Neural progenitor cell (in vitro differentiated cells): ENCODE measurements around the gene IFT25. TPM values are rescaled to one million over a fixed set of nuclear protein-coding genes. Genes with fewer than 3 reads are reported as not detected.
A peak's percentile ranks its signal among the peaks of the same experiment; 100 is the strongest.

Experiments
- DNase-seq: peaks from one replicate; pipeline ENCODE4 v3.0.0-alpha.2; 2016; ENCODE audit warnings: low spot score
- H2AFZ ChIP-seq: fragments of 200-600 bp; sonication (generic); replicated peaks from 2 replicates; pipeline ENCODE4 v1.6.1; 2016; ENCODE audit warnings: antibody characterized with exemption
- H3F3A ChIP-seq: fragments of 200-600 bp; sonication (generic); 2 replicates; pipeline ENCODE4 v1.6.1; 2016; ENCODE audit warnings: antibody characterized with exemption, low read depth
- H3K27ac ChIP-seq: fragments of 200-600 bp; sonication (generic); 2 replicates; pipeline ENCODE4 v1.5.1; 2016; ENCODE audit warnings: mild to moderate bottlenecking
- H3K27me3 ChIP-seq: fragments of 200-600 bp; sonication (generic); 2 replicates; pipeline ENCODE4 v1.6.1; 2016; ENCODE audit warnings: mild to moderate bottlenecking, moderate library complexity
- H3K36me3 ChIP-seq: fragments of 200-600 bp; sonication (generic); 2 replicates; pipeline ENCODE4 v1.5.1; 2016
- H3K4me1 ChIP-seq: fragments of 200-600 bp; sonication (generic); 2 replicates; pipeline ENCODE4 v1.6.1; 2016; ENCODE audit warnings: mixed run types
- H3K4me2 ChIP-seq: fragments of 200-600 bp; sonication (generic); 2 replicates; pipeline ENCODE4 v1.6.1; 2016
- H3K4me3 ChIP-seq: fragments of 200-600 bp; sonication (generic); 2 replicates; pipeline ENCODE4 v1.5.1; 2016
- H3K79me2 ChIP-seq: fragments of 200-600 bp; sonication (generic); 2 replicates; pipeline ENCODE4 v1.6.1; 2016; ENCODE audit warnings: low read depth
- H3K9ac ChIP-seq: fragments of 200-600 bp; sonication (generic); 2 replicates; pipeline ENCODE4 v1.6.1; 2016
- H3K9me3 ChIP-seq: fragments of 200-600 bp; sonication (generic); 2 replicates; pipeline ENCODE4 v1.5.1; 2016; ENCODE audit warnings: low read depth
- H4K20me1 ChIP-seq: fragments of 200-600 bp; sonication (generic); 2 replicates; pipeline ENCODE4 v1.6.1; 2016; ENCODE audit warnings: low read depth
- H3K27ac Mint-ChIP-seq: 3 replicates; pipeline ENCODE4 v1.8.0; 2021; ENCODE audit warnings: mixed read lengths
- H3K27me3 Mint-ChIP-seq: 2 replicates; pipeline ENCODE4 v1.8.0; 2022; ENCODE audit warnings: low read depth, mild to moderate bottlenecking, inconsistent platforms, moderate library complexity, mixed read lengths; ENCODE audit not compliant: insufficient read depth
- H3K36me3 Mint-ChIP-seq: 3 replicates; pipeline ENCODE4 v1.8.0; 2021; ENCODE audit warnings: mixed read lengths
- H3K4me1 Mint-ChIP-seq: 3 replicates; pipeline ENCODE4 v1.8.0; 2021; ENCODE audit warnings: mixed read lengths
- H3K4me3 Mint-ChIP-seq: 3 replicates; pipeline ENCODE4 v1.8.0; 2021; ENCODE audit warnings: mild to moderate bottlenecking, moderate library complexity, mixed read lengths
- H3K9me3 Mint-ChIP-seq: 3 replicates; pipeline ENCODE4 v1.8.0; 2020; ENCODE audit warnings: mixed read lengths
- EZH2 ChIP-seq: fragments of 200-600 bp; sonication (generic); IDR thresholded peaks from 2 replicates; pipeline ENCODE4 v1.6.1; 2017; ENCODE audit warnings: antibody characterized with exemption, mild to moderate bottlenecking, moderate library complexity
- EZH2phosphoT487 ChIP-seq: fragments of 200-600 bp; sonication (generic); IDR thresholded peaks from 2 replicates; pipeline ENCODE4 v1.6.1; 2017; ENCODE audit warnings: antibody characterized with exemption
- total RNA-seq: library from RNA; depleted of rRNA; stranded (reverse); fragments of >200 nt; gene quantifications from 2 replicates; pipeline ENCODE4 v1.2.3, GENCODE V29; 2015; ENCODE audit warnings: low replicate concordance
- TF ChIP-seq, protein P1 (sequence below): fragments of 200-600 bp; sonication (generic); IDR thresholded peaks from 2 replicates; pipeline ENCODE4 v1.5.1; 2017; ENCODE audit warnings: antibody characterized with exemption, mild to moderate bottlenecking

IFT25 gene
- total RNA-seq, 1 donor from 2014 or later = 54.0 TPM

GRCh38 chr1:53982034-53982762 lies 36.7 kb upstream of the IFT25 start:
- peak overlapping the region; percentile 78 for H3K27ac Mint-ChIP-seq
- no peaks in the 10 kb centered on the region for H4K20me1 ChIP-seq
- H3K27me3 ChIP-seq = no peaks in the 10 kb centered on the region
- H3K9me3 ChIP-seq = no peaks in the 10 kb centered on the region
- H3K27me3 Mint-ChIP-seq = no peaks in the 10 kb centered on the region
- no peaks in the 10 kb centered on the region for H3K9me3 Mint-ChIP-seq
- H3F3A ChIP-seq = no peaks in the 10 kb centered on the region
- H3K4me2 ChIP-seq = peak overlapping the region; percentile 69
- TF ChIP-seq, protein P1, sequence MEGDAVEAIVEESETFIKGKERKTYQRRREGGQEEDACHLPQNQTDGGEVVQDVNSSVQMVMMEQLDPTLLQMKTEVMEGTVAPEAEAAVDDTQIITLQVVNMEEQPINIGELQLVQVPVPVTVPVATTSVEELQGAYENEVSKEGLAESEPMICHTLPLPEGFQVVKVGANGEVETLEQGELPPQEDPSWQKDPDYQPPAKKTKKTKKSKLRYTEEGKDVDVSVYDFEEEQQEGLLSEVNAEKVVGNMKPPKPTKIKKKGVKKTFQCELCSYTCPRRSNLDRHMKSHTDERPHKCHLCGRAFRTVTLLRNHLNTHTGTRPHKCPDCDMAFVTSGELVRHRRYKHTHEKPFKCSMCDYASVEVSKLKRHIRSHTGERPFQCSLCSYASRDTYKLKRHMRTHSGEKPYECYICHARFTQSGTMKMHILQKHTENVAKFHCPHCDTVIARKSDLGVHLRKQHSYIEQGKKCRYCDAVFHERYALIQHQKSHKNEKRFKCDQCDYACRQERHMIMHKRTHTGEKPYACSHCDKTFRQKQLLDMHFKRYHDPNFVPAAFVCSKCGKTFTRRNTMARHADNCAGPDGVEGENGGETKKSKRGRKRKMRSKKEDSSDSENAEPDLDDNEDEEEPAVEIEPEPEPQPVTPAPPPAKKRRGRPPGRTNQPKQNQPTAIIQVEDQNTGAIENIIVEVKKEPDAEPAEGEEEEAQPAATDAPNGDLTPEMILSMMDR = no peak
- TF ChIP-seq EZH2 = no peak
- no peak for TF ChIP-seq EZH2phosphoT487
- no peak overlapping the region for H3K27ac ChIP-seq
- no peaks in the 10 kb centered on the region for H3K36me3 Mint-ChIP-seq
- H3K36me3 ChIP-seq = no peaks in the 10 kb centered on the region
- no peak overlapping the region for H3K9ac ChIP-seq
- H3K4me1 ChIP-seq = peaks cover 13% of the 10 kb centered on the region
- peak overlapping the region; percentile 23 for H3K4me3 ChIP-seq
- peak; percentile 76 for DNase-seq
- H3K4me1 Mint-ChIP-seq = peaks cover 24% of the 10 kb centered on the region
- peak overlapping the region; percentile 79 for H3K4me3 Mint-ChIP-seq
- peak overlapping the region; percentile 77 for H2AFZ ChIP-seq
- no peaks in the 10 kb centered on the region for H3K79me2 ChIP-seq

GRCh38 chr1:53981220-53981619 lies 35.7 kb upstream of the IFT25 start:
- H3K4me3 Mint-ChIP-seq = no peak overlapping the region
- H3K27me3 ChIP-seq = no peaks in the 10 kb centered on the region
- no peak for DNase-seq
- H3K4me3 ChIP-seq = no peak overlapping the region
- no peak overlapping the region for H3K9ac ChIP-seq
- H3K4me1 Mint-ChIP-seq = peaks cover 24% of the 10 kb centered on the region
- no peaks in the 10 kb centered on the region for H4K20me1 ChIP-seq
- no peaks in the 10 kb centered on the region for H3K36me3 Mint-ChIP-seq
- H3F3A ChIP-seq = no peaks in the 10 kb centered on the region
- no peaks in the 10 kb centered on the region for H3K9me3 Mint-ChIP-seq
- no peaks in the 10 kb centered on the region for H3K36me3 ChIP-seq
- no peaks in the 10 kb centered on the region for H3K79me2 ChIP-seq
- no peaks in the 10 kb centered on the region for H3K27me3 Mint-ChIP-seq
- H3K4me1 ChIP-seq = peaks cover 13% of the 10 kb centered on the region
- no peak overlapping the region for H3K27ac Mint-ChIP-seq
- no peak overlapping the region for H3K4me2 ChIP-seq
- no peak for TF ChIP-seq EZH2
- TF ChIP-seq EZH2phosphoT487 = no peak
- TF ChIP-seq, protein P1 = no peak
- H3K9me3 ChIP-seq = no peaks in the 10 kb centered on the region
- no peak overlapping the region for H3K27ac ChIP-seq
- no peak overlapping the region for H2AFZ ChIP-seq

- H3K36me3 Mint-ChIP-seq = peaks cover 3% of the 10 kb centered on the region
- H3K4me3 Mint-ChIP-seq = no peak overlapping the region
- no peaks in the 10 kb centered on the region for H3K9me3 ChIP-seq
- no peaks in the 10 kb centered on the region for H4K20me1 ChIP-seq
- no peak overlapping the region for H3K27ac Mint-ChIP-seq
- no peaks in the 10 kb centered on the region for H3K79me2 ChIP-seq
- no peaks in the 10 kb centered on the region for H3K9me3 Mint-ChIP-seq
- H2AFZ ChIP-seq = peak overlapping the region; percentile 58
- no peaks in the 10 kb centered on the region for H3K27me3 ChIP-seq
- peaks cover 24% of the 10 kb centered on the region for H3K4me1 Mint-ChIP-seq
- H3K4me2 ChIP-seq = no peak overlapping the region
- H3K9ac ChIP-seq = no peak overlapping the region
- TF ChIP-seq EZH2 (no peak), EZH2phosphoT487 (no peak)
- TF ChIP-seq, protein P1 = no peak
- H3K36me3 ChIP-seq = no peaks in the 10 kb centered on the region
- DNase-seq = no peak
- H3K4me1 ChIP-seq = peaks cover 13% of the 10 kb centered on the region
- H3K27ac ChIP-seq = no peak overlapping the region
- H3K4me3 ChIP-seq = no peak overlapping the region
- H3F3A ChIP-seq = no peaks in the 10 kb centered on the region
- no peaks in the 10 kb centered on the region for H3K27me3 Mint-ChIP-seq
These were observed 34.4 kb upstream of the IFT25 start for GRCh38 chr1:53979712-53980450.
